ENCODE results near the gene AGAP1. TPM values are rescaled to one million over a fixed set of nuclear protein-coding genes. Genes with fewer than 3 reads are reported as not detected.

The AGAP1 gene
- total RNA-seq, 4 donors from 2014 or later: 5.3 to 30.6 (median 19.2) TPM

DNA sequence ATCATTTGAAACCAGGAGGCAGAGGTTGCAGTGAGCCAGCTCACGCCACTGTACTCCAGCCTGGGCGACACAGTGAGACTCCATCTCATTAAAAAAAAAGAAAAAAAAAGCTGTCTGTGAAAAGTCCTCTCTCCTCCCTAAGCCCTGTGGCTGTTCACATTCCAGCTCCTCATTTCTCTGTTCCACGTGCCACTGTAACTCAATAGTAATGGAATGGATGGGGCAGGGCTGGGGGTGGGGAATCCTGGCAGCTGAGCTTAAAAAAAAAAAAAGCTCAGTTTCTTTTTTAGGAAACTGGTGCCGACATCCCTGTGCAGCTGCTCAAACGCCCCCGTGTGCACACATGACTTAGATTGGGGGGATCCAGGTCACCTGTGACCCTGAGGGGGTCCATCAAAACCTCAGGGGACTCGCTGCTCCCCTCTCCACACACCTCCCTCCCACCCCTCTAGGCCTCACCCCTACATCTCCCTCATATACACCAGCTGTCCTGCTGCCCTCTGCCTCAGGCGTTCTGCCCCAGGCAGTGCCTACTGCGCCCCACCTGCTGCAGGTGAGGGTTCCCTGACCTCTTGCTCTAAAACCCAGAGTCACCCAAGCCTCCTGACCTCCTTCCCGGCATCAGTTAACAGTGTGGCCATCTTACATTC is 255.4 kb downstream of the AGAP1 start:
- no peaks in the 10 kb centered on the region for H3K4me1 ChIP-seq
- intact Hi-C loops (cut with DNase I; ENCODE audit: low total_unique reads): loop anchor here (5.0 to 10.0 kb wide), 2 partner anchors 152 to 614 kb away; no protein-coding TSS in a partner anchor
- TF ChIP-seq POLR2A (IDR thresholded peaks at IDR 0.05): no peak
- H3K9me3 ChIP-seq: no peaks in the 10 kb centered on the region
- H3K27ac ChIP-seq: no peak overlapping the region
- no peaks in the 10 kb centered on the region for H3K27me3 ChIP-seq
- no peak overlapping the region for H3K4me3 ChIP-seq
- no peak for DNase-seq
- H3K36me3 ChIP-seq: no peaks in the 10 kb centered on the region

DNA sequence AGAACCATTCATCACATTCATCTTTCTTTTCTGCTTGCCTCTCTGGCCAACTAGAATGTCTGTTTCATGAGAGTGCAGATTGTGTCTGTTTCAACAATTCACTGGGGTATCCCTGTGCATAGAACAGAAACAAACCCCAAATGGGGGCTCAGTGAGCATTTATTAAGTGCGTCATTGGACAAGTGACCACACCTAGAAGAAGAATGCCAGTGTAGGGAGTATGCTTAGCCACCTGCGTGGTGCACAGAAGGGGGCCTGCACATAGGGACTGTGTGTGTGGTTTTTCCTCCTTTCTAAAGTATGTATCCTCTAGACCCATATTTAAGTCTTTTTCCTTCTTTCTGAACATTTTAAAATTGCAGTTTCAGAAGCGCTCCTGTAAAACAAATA is 255.9 kb downstream of the AGAP1 start:
- no peak overlapping the region for H3K4me3 ChIP-seq
- H3K27ac ChIP-seq: no peak overlapping the region
- no peak for DNase-seq
- H3K4me1 ChIP-seq: no peaks in the 10 kb centered on the region
- intact Hi-C loops (cut with DNase I; ENCODE audit: low total_unique reads): loop anchor here (5.0 to 10.0 kb wide), 2 partner anchors 152 to 615 kb away; no protein-coding TSS in a partner anchor
- TF ChIP-seq, protein P1, sequence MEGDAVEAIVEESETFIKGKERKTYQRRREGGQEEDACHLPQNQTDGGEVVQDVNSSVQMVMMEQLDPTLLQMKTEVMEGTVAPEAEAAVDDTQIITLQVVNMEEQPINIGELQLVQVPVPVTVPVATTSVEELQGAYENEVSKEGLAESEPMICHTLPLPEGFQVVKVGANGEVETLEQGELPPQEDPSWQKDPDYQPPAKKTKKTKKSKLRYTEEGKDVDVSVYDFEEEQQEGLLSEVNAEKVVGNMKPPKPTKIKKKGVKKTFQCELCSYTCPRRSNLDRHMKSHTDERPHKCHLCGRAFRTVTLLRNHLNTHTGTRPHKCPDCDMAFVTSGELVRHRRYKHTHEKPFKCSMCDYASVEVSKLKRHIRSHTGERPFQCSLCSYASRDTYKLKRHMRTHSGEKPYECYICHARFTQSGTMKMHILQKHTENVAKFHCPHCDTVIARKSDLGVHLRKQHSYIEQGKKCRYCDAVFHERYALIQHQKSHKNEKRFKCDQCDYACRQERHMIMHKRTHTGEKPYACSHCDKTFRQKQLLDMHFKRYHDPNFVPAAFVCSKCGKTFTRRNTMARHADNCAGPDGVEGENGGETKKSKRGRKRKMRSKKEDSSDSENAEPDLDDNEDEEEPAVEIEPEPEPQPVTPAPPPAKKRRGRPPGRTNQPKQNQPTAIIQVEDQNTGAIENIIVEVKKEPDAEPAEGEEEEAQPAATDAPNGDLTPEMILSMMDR (IDR thresholded peaks at IDR 0.05): no peak
- TF ChIP-seq POLR2A (IDR thresholded peaks at IDR 0.05): no peak
- no peaks in the 10 kb centered on the region for H3K36me3 ChIP-seq
- H3K9me3 ChIP-seq: no peaks in the 10 kb centered on the region
- H3K27me3 ChIP-seq: no peaks in the 10 kb centered on the region

DNA sequence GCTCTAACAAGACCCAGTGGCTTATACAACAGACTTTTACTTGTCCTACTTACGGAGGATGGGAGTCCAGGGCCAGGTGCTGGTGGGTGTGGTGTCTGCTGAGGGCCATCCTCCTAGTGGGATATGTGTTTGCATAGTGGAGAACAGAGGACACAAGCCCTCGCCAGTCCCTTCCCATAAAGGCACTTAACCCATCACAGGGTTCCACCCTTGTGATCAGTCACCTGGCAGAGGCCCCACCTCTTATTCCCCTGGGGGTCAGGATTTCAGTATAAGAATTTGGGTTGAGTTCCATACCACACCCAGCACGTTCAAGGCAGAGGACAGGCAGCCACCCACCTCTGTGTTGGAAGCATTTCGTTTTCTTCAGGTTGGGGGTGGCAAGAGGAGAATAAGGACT is 259.0 kb downstream of the AGAP1 start:
- Histone ChIP-seq H3K27me3 (no peaks in the 10 kb centered on the region), H3K4me3 (no peak overlapping the region), H3K36me3 (no peaks in the 10 kb centered on the region), H3K4me1 (no peaks in the 10 kb centered on the region), H3K9me3 (no peaks in the 10 kb centered on the region), H3K27ac (no peak overlapping the region)
- DNase-seq: no peak
- TF ChIP-seq, protein P1 (IDR thresholded peaks at IDR 0.05): no peak
- no peak for TF ChIP-seq POLR2A (IDR thresholded peaks at IDR 0.05)
- intact Hi-C loops (cut with DNase I; ENCODE audit: low total_unique reads): no loop called here

DNA sequence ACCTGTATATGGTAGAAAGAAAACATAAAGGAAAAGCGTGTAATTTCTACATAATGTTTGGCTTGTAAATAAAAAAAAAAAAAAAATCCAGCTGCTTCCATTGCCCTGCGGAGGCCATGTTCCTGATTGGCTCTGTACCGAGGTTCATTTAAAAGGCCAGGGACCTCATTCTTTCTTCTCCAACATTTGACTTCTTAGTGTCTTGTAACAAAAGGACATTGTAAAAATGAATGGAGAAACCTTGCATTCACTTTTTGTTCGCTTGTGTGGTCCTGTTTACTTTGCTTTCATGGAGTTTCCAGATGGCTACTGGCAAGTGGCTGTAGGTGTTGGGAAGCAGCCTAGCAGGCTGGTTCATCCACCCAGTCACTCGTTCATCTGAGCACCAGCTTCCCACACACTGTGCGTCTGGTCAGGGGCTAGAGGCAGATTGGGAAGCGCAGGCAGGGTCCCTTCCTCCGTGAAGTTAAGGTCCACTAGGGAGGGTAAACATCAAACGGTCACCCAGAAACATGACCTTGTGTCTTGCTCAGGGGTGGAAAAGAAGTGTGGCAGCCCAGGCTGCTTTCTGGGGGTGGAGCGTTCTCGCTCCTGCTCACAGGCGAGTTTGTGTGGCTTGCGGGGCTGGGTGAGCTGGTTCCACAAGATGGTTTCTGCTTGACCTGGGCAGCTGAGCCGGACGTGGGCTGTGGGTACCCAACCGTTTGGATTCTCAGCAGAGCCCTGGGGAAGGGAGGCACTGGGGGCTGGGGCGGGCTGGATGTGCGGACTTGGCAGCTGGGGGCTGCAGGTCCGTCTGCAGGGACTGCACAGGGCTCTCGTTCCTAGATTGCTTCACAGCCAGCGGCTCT is 260.7 kb downstream of the AGAP1 start:
- H3K27ac ChIP-seq: no peak overlapping the region
- no peaks in the 10 kb centered on the region for H3K27me3 ChIP-seq
- H3K4me3 ChIP-seq: no peak overlapping the region
- no peak for DNase-seq
- no peaks in the 10 kb centered on the region for H3K4me1 ChIP-seq
- H3K36me3 ChIP-seq: no peaks in the 10 kb centered on the region
- H3K9me3 ChIP-seq: no peaks in the 10 kb centered on the region
- TF ChIP-seq POLR2A (IDR thresholded peaks at IDR 0.05): no peak
- TF ChIP-seq, protein P1 (IDR thresholded peaks at IDR 0.05): no peak
- intact Hi-C loops (cut with DNase I; ENCODE audit: low total_unique reads): no loop called here

DNA sequence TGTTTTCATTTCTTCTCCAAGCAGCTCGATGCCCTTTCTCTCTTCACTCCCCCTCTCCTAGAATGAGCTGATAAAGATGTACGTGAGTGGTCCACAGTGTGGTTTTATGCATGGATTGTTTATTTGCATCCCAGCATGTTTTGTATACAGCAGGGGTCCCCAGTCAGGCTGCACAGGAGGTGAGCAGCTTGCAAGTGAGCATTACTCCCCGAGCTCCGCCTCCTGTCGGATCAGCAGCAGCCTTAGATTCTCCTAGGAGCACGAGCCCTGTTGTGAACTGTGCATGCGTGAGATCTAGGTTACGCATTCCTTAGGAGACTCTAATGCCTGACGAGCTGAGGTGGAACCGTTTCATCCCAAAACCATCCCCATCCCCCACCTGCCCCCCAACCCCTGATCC is 262.6 kb downstream of the AGAP1 start:
- no peaks in the 10 kb centered on the region for H3K9me3 ChIP-seq
- H3K4me3 ChIP-seq: no peak overlapping the region
- no peaks in the 10 kb centered on the region for H3K36me3 ChIP-seq
- DNase-seq: no peak
- intact Hi-C loops (cut with DNase I; ENCODE audit: low total_unique reads): no loop called here
- H3K4me1 ChIP-seq: no peaks in the 10 kb centered on the region
- H3K27me3 ChIP-seq: no peaks in the 10 kb centered on the region
- no peak overlapping the region for H3K27ac ChIP-seq
- TF ChIP-seq POLR2A (IDR thresholded peaks at IDR 0.05): no peak
- TF ChIP-seq, protein P1 (IDR thresholded peaks at IDR 0.05): no peak

Measured in uterus (tissue), 4 donors.